Parathyroid adenoma (tissue), 2 donors: ENCODE data around the gene ESYT2.

ENCODE experiments used
- H2AFZ ChIP-seq: fragments of 300-600 bp; sonication (generic); one replicate; pipeline ENCODE4 v1.7.0; 2017; ENCODE audit warnings: antibody characterized with exemption, mild to moderate bottlenecking
- H3K27ac ChIP-seq: fragments of 300-600 bp; sonication (generic); one replicate; pipeline ENCODE4 v1.7.0; 2017
- H3K27me3 ChIP-seq: fragments of 300-600 bp; sonication (generic); one replicate; pipeline ENCODE4 v1.7.0; 2017; ENCODE audit warnings: low read length; ENCODE audit not compliant: control insufficient read depth, insufficient read depth
- H3K36me3 ChIP-seq: fragments of 300-600 bp; sonication (generic); one replicate; pipeline ENCODE4 v1.7.0; 2017; ENCODE audit warnings: low read length; ENCODE audit not compliant: control insufficient read depth, insufficient read depth
- H3K4me1 ChIP-seq: fragments of 300-600 bp; sonication (generic); one replicate; pipeline ENCODE4 v1.7.0; 2017; ENCODE audit warnings: control low read depth
- H3K4me2 ChIP-seq: fragments of 300-600 bp; sonication (generic); one replicate; pipeline ENCODE4 v1.7.0; 2017; ENCODE audit warnings: low read length
- H3K4me3 ChIP-seq: fragments of 300-600 bp; sonication (generic); one replicate; pipeline ENCODE4 v1.7.0; 2017; ENCODE audit warnings: low read depth, low read length
- H3K79me2 ChIP-seq: fragments of 300-600 bp; sonication (generic); one replicate; pipeline ENCODE4 v1.7.0; 2017; ENCODE audit warnings: control low read depth
- H3K9ac ChIP-seq: fragments of 300-600 bp; sonication (generic); one replicate; pipeline ENCODE4 v1.7.0; 2017; ENCODE audit warnings: mild to moderate bottlenecking
- H3K9me3 ChIP-seq: fragments of 300-600 bp; sonication (generic); one replicate; pipeline ENCODE4 v1.7.0; 2017; ENCODE audit warnings: low read length; ENCODE audit not compliant: control insufficient read depth
- CTCF ChIP-seq: fragments of 300-600 bp; sonication (generic); IDR thresholded peaks from one replicate; pipeline ENCODE4 v1.7.0; 2017; ENCODE audit warnings: antibody characterized with exemption, mild to moderate bottlenecking
- donor health status: primary hyperparathyroidism.

ESYT2 gene

GRCh38 chr7:158763454-158764033, 65.8 kb downstream of the ESYT2 start:
- no peak overlapping the region for H3K9ac ChIP-seq
- no peak overlapping the region for H3K27ac ChIP-seq
- H3K36me3 ChIP-seq = no peaks in the 10 kb centered on the region

GRCh38 chr7:158761945-158762344, 67.4 kb downstream of the ESYT2 start:
- no peaks in the 10 kb centered on the region for H3K4me1 ChIP-seq
- H3K79me2 ChIP-seq = peaks cover 3% of the 10 kb centered on the region
- no peaks in the 10 kb centered on the region for H3K36me3 ChIP-seq
- no peak overlapping the region for H3K4me2 ChIP-seq
- no peak overlapping the region for H3K27ac ChIP-seq
- H3K9me3 ChIP-seq = no peaks in the 10 kb centered on the region
- H3K27me3 ChIP-seq = no peaks in the 10 kb centered on the region
- H3K4me3 ChIP-seq = no peak overlapping the region
- no peak overlapping the region for H2AFZ ChIP-seq
- no peak for TF ChIP-seq CTCF
- H3K9ac ChIP-seq = no peak overlapping the region

More at GRCh38 chr7:158763454-158764033, 65.8 kb downstream of the ESYT2 start:
- no peaks in the 10 kb centered on the region for H3K9me3 ChIP-seq
- H3K79me2 ChIP-seq = peaks cover 3% of the 10 kb centered on the region
- H3K27me3 ChIP-seq = no peaks in the 10 kb centered on the region
- H3K4me1 ChIP-seq = no peaks in the 10 kb centered on the region
- no peak for TF ChIP-seq CTCF
- no peak overlapping the region for H3K4me2 ChIP-seq
- H3K4me3 ChIP-seq = no peak overlapping the region
- no peak overlapping the region for H2AFZ ChIP-seq

- H3K79me2 ChIP-seq = peaks cover 3% of the 10 kb centered on the region
- no peak overlapping the region for H3K27ac ChIP-seq
- no peak overlapping the region for H3K4me3 ChIP-seq
- no peaks in the 10 kb centered on the region for H3K36me3 ChIP-seq
- no peak for TF ChIP-seq CTCF
- H3K9me3 ChIP-seq = no peaks in the 10 kb centered on the region
- no peak overlapping the region for H3K4me2 ChIP-seq
- H3K27me3 ChIP-seq = no peaks in the 10 kb centered on the region
- no peak overlapping the region for H2AFZ ChIP-seq
- no peaks in the 10 kb centered on the region for H3K4me1 ChIP-seq
- no peak overlapping the region for H3K9ac ChIP-seq
Measured at GRCh38 chr7:158760936-158761335, 68.4 kb downstream of the ESYT2 start.

GRCh38 chr7:158760445-158760764, 68.9 kb downstream of the ESYT2 start:
- Histone ChIP-seq H3K4me1 (no peaks in the 10 kb centered on the region), H3K9me3 (no peaks in the 10 kb centered on the region), H3K36me3 (no peaks in the 10 kb centered on the region), H3K27me3 (no peaks in the 10 kb centered on the region), H3K27ac (no peak overlapping the region), H2AFZ (no peak overlapping the region), H3K4me2 (no peak overlapping the region), H3K4me3 (no peak overlapping the region), H3K79me2 (peaks cover 3% of the 10 kb centered on the region), H3K9ac (no peak overlapping the region)
- TF ChIP-seq CTCF = no peak

GRCh38 chr7:158759749-158760444, 69.4 kb downstream of the ESYT2 start:
- Histone ChIP-seq H3K79me2 (peaks cover 3% of the 10 kb centered on the region), H3K36me3 (no peaks in the 10 kb centered on the region)

More at GRCh38 chr7:158759749-158760444, 69.4 kb downstream of the ESYT2 start:
- H3K27ac ChIP-seq = no peak overlapping the region
- no peaks in the 10 kb centered on the region for H3K9me3 ChIP-seq
- H3K4me3 ChIP-seq = no peak overlapping the region
- no peak overlapping the region for H2AFZ ChIP-seq
- no peaks in the 10 kb centered on the region for H3K27me3 ChIP-seq
- no peaks in the 10 kb centered on the region for H3K4me1 ChIP-seq
- H3K4me2 ChIP-seq = no peak overlapping the region
- no peak overlapping the region for H3K9ac ChIP-seq
- no peak for TF ChIP-seq CTCF
